Measurements from ENCODE around the gene DMD.

The DMD gene

DNA sequence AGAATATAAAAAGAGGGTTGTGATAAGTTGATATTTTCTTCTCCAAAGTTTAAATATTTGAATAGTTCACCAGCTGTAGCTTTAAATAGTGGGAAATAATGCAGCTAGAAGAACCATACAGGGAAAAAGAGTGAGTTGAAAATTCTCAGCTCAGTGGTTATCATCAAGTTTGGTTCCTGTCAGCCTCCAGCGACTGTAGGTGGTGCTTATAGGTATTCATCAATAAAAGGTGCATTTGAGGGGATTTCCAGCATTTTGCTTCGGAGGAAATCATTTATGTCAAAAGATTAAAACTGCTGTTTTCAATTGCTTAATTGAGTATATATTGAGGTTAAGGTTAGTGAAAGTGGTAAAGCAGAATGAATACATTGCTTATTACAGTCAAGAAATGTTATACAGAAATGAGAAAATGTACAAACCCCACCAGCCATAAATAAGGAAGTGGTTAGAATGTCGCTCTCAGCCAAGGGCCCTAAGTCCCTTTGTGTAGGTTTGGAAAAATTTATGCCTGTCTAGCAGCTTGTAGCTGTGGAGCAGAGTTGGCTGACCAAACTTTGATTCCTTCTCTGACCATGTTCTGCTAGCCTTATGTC is 1606.6 kb downstream of the DMD start:
- H3K4me3 ChIP-seq (ENCODE audit: low read length): no peak overlapping the region
- TF ChIP-seq CTCF (IDR thresholded peaks at IDR 0.05; ENCODE audit: insufficient read depth, low read depth, low read length, missing control alignments): no peak
- DNase-seq (ENCODE audit: low read depth): no peak

DNA sequence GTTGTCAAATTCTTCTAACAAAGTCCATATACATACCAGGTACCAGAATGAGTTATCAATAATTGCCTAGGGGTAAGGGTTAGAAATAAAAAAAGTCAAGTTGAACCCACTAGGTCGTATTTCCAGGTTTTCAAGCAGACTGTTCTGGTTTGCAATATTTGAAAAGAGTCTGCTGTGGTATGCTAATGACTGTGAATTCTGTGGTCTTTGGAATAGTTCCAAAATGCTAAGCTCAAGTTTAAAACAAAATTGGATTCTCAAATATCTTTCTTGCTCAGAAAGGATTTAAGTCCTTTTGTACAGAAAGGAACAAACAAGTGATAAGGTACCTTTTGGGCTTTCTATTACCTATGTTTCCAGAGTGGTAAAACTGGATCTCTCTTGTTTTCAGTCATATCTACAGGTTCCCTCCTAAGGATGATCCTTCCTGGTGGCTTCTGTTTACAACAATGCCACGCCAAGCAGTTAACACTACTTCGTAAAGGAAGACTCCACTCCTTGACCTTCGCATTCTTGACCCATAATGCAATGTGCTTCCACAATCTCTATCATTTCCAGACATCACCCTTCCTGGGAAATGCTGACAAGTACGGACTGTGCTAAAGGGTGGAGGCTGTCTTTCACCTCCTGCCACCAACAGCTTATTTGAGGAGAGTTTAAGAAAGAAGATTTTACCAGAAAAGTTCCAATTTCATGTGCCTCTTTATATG is 1607.8 kb downstream of the DMD start:
- DNase-seq (ENCODE audit: low read depth): no peak

GRCh38 chrX:31600823-31601222 is 1610.5 kb downstream of the DMD start:
- no peak for TF ChIP-seq CTCF (IDR thresholded peaks at IDR 0.05; ENCODE audit: insufficient read depth, low read depth, low read length, missing control alignments)
- H3K4me3 ChIP-seq (ENCODE audit: low read length): no peak overlapping the region
- no peak for DNase-seq (ENCODE audit: low read depth)

More for the DNA sequence above, 1607.8 kb downstream of the DMD start:
- H3K4me3 ChIP-seq (ENCODE audit: low read length): no peak overlapping the region
- no peak for TF ChIP-seq CTCF (IDR thresholded peaks at IDR 0.05; ENCODE audit: insufficient read depth, low read depth, low read length, missing control alignments)

- TF ChIP-seq CTCF (IDR thresholded peaks at IDR 0.05; ENCODE audit: insufficient read depth, low read depth, low read length, missing control alignments): no peak
- no peak for DNase-seq (ENCODE audit: low read depth)
- H3K4me3 ChIP-seq (ENCODE audit: low read length): no peak overlapping the region
Measured at GRCh38 chrX:31593353-31593752, 1618.0 kb downstream of the DMD start.

- no peak overlapping the region for H3K4me3 ChIP-seq (ENCODE audit: low read length)
- DNase-seq (ENCODE audit: low read depth): no peak
- no peak for TF ChIP-seq CTCF (IDR thresholded peaks at IDR 0.05; ENCODE audit: insufficient read depth, low read depth, low read length, missing control alignments)
Measured at GRCh38 chrX:31591355-31591754, 1620.0 kb downstream of the DMD start.

- no peak for TF ChIP-seq CTCF (IDR thresholded peaks at IDR 0.05; ENCODE audit: insufficient read depth, low read depth, low read length, missing control alignments)
- no peak overlapping the region for H3K4me3 ChIP-seq (ENCODE audit: low read length)
- DNase-seq (ENCODE audit: low read depth): peak; percentile 47
Measured at GRCh38 chrX:31590581-31591114, 1620.7 kb downstream of the DMD start.
